Lower leg skin (tissue), 3 donors: Measurements from ENCODE around the gene ATP11C.

Experiments
- CTCF ChIP-seq, 3 donors: fragments of 450-650 bp; IDR thresholded peaks; one replicate each; pipeline ENCODE4 v1.5.1; 2016; ENCODE audit warnings: antibody characterized with exemption in 3 of 3, mild to moderate bottlenecking in 3 of 3, moderate library complexity in 2 of 3
- POLR2A ChIP-seq, 2 donors: fragments of 450-650 bp; IDR thresholded peaks; one replicate each; pipeline ENCODE4 v1.6.1; 2016 to 2017; ENCODE audit warnings: antibody characterized with exemption in 2 of 2, mild to moderate bottlenecking in 1 of 2, moderate library complexity in 1 of 2

- TF ChIP-seq CTCF (IDR thresholded peaks at IDR 0.05) (no peak), POLR2A (IDR thresholded peaks at IDR 0.05) (no peak)
Observed at GRCh38 chrX:139875841-139876240, 57.0 kb downstream of the ATP11C start.
